ENCODE data around the gene CDK6. TPM values are rescaled to one million over a fixed set of nuclear protein-coding genes. Genes with fewer than 3 reads are reported as not detected.
A peak's percentile ranks its signal among the peaks of the same experiment; 100 is the strongest.
"Not testable (repeated sequence)": the region's sequence is repeated elsewhere in the genome, so short reads cannot be mapped to it uniquely, and the experiment has no call there.

The CDK6 gene
- total RNA-seq, 4 donors from 2014 or later = 18.9 to 30.3 (median 24.2) TPM

DNA sequence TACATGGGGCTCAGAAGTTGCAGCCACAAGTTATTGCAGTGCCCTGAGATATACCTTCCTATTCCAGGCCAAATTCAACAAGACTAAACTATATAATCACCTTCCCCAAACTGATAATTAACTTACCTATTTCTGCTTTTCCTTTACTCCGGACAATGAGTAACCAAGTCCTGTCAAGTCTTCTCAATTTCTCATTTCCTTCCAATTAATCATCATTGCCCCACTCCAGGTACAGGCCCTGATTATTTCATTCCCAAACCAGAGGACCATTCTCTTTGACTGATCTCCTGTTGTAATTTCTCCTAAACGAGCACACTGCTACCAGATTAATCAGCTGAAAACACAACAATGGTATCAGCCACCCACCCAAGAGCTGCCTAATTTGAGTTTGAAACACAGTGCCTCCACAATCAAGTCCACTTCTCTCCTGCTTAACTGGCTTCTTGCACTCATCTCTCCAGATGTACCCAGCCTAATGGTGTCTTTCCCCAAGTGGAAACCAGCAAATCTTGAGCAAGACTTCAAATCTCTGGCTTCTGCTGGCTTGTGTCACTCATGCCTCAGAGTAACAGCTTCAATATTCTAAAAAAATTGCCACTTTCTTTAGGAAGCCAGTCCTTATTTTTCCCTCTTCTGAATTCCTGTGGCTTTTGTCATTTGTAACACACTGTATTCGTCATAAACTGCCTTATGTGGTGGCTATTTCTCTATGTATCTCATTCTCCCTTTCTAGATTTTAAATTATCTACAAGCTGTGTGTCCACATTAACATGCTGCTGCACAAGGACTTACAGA, 89.1 kb downstream of the CDK6 start:
- no peak for DNase-seq (ENCODE audit: low spot score)
- no peak for ATAC-seq (ENCODE audit: low FRiP score)
- TF ChIP-seq, protein P1, sequence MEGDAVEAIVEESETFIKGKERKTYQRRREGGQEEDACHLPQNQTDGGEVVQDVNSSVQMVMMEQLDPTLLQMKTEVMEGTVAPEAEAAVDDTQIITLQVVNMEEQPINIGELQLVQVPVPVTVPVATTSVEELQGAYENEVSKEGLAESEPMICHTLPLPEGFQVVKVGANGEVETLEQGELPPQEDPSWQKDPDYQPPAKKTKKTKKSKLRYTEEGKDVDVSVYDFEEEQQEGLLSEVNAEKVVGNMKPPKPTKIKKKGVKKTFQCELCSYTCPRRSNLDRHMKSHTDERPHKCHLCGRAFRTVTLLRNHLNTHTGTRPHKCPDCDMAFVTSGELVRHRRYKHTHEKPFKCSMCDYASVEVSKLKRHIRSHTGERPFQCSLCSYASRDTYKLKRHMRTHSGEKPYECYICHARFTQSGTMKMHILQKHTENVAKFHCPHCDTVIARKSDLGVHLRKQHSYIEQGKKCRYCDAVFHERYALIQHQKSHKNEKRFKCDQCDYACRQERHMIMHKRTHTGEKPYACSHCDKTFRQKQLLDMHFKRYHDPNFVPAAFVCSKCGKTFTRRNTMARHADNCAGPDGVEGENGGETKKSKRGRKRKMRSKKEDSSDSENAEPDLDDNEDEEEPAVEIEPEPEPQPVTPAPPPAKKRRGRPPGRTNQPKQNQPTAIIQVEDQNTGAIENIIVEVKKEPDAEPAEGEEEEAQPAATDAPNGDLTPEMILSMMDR (IDR thresholded peaks at IDR 0.05) = no peak

DNA sequence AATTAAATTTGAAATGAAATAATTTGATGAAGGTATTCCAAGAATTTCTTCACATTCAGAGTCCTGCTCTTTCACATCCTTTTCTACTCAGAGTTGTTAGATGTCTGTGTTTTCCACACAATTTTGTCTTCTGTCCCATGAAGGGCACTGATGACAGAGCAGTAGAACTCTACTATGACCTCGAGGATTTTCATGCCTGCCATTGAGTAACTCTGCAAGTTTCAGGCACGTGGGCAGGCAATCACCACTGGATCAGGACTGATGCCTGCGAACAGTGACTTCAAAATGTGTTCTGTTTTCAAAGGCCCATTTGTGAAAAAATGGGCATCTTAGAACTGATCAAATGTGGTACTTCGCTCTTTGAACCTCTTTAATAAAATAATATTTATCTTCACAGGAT, 91.1 kb downstream of the CDK6 start:
- TF ChIP-seq, protein P1 (IDR thresholded peaks at IDR 0.05) = no peak
- no peak for DNase-seq (ENCODE audit: low spot score)
- no peak for ATAC-seq (ENCODE audit: low FRiP score)

DNA sequence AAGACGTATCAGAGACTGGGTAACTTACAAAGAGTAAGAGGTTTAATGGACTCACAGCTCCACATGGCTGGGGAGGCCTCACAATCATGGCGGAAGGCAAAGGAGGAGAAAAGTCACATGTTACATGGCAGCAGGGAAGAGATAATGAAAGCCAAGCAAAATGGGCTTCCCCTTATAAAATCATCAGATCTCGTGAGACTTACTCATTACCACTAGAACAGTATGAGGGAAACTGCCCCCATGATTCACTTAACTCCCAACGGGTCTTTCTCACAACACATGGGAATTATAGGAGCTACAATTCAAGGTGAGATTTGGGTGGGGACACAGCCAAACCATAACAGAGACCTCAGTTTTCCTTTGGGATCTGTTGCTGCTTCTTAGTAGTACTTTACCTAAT, 92.2 kb downstream of the CDK6 start:
- not testable (repeated sequence) for ATAC-seq (ENCODE audit: low FRiP score); DNase-seq (ENCODE audit: low spot score)

DNA sequence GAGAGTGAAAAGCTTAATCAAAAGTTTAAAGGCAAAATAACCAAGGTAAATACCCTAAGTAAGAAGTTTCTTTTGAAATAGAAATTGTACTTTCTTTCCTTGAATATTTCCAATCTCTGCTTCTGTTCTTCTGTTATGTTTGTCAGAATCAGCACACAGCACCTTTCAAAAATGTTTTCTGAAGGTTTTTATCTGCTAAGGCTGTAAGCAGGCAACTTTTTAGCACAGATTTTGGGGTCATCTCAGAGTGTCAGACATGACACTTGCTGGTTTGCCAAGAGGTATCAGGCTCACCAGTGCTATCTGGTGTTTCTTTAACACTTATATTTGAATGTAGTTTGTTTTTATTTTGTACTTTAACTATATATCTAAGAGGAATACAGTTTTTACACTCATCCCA, 94.2 kb downstream of the CDK6 start:
- no peak for DNase-seq (ENCODE audit: low spot score)
- TF ChIP-seq, protein P1 (IDR thresholded peaks at IDR 0.05) = no peak

DNA sequence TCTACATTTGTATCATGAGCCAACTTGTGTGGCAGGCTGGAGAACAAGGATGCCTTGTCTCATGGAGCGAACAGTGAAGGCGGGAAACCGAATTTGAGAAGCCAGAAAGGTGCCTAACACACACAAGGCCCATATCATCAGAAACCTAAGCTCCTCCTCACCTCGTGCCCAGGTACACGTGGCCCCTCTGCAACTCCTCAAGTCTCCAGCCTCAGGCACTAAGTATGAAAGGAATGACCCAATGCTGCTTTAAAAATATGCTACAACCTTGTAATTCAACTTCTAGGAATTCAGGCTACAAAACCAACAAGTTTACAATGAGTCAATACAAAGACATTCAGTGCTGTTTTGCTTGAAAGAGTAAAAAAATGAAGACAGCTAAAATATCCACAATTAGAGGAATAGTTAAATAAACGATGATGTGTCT, 95.7 kb downstream of the CDK6 start:
- DNase-seq (ENCODE audit: low spot score) (no peak), ATAC-seq (ENCODE audit: low FRiP score) (peak; percentile 71)
- TF ChIP-seq, protein P1 (IDR thresholded peaks at IDR 0.05) = no peak

More for the DNA sequence above, 94.2 kb downstream of the CDK6 start:
- no peak for ATAC-seq (ENCODE audit: low FRiP score)

DNA sequence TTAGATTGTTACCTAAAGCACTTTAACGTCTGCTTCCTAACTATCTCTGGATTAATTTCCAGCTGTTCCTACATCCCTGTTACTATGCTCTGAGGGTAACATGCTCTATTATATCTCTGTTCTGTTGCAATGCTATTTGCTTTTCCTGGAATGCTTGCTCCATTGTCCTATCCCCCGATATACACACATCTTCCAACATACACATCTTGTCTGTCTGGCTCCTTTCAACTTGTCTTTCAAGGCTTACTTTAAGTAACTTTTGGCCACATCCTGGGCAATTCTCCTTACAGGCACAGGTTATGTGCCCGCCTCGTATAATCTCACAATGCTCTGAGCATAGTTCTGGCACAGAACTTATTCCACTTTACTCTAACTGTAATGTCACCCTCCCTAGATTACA, 96.2 kb downstream of the CDK6 start:
- ATAC-seq (ENCODE audit: low FRiP score) (no peak), DNase-seq (ENCODE audit: low spot score) (no peak)
- TF ChIP-seq, protein P1 (IDR thresholded peaks at IDR 0.05) = no peak

DNA sequence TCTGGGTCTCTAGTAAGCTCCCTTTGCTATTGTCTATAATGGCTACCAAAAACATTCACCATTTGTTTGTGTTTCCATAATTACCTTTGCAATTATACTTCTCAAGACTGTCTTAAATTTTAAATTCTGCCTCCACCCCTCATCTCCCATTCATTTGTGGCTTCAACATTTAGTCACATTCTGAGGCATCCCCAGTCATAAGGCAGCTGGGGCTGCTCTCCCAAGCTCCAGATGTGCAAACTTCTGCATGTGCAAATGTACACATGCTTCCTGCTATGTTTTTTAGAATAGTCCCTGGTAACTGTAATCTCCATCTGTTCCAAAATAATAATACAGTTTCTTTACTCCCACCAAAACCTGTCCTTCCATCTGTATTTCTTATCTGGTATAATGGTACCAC, 97.3 kb downstream of the CDK6 start:
- DNase-seq (ENCODE audit: low spot score) (no peak), ATAC-seq (ENCODE audit: low FRiP score) (no peak)
- TF ChIP-seq, protein P1 (IDR thresholded peaks at IDR 0.05) = no peak
